Spleen (tissue), 11 donors: ENCODE measurements around the gene OCLN. TPM values are rescaled to one million over a fixed set of nuclear protein-coding genes. Genes with fewer than 3 reads are reported as not detected.
A peak's percentile ranks its signal among the peaks of the same experiment; 100 is the strongest.

Experiments used
- DNase-seq: peaks from one replicate; pipeline ENCODE4 v3.0.0-alpha.2; 2020
- H3K27ac ChIP-seq, 8 donors: fragments of 200-600 bp; sonication (generic) in 7 of 8; 1 replicate in 4 of 8; 2 replicates in 4 of 8; pipeline versions ENCODE4 v1.5.0 to v1.8.0; 2016 to 2021; ENCODE audit warnings: inconsistent platforms in 4 of 8, mild to moderate bottlenecking in 4 of 8, moderate library complexity in 1 of 8
- H3K27me3 ChIP-seq, 7 donors: fragments of 200-600 bp; sonication (generic) in 6 of 7; replicated peaks in 1 of 7; 1 replicate in 4 of 7; 2 replicates in 3 of 7; pipeline versions ENCODE4 v1.5.0 to v1.8.0; 2016 to 2021; ENCODE audit warnings: inconsistent platforms in 3 of 7, mild to moderate bottlenecking in 1 of 7
- H3K36me3 ChIP-seq, 6 donors: fragments of 200-600 bp; sonication (generic) in 5 of 6; 1 replicate in 4 of 6; 2 replicates in 2 of 6; pipeline versions ENCODE4 v1.5.0 to v1.8.0; 2016 to 2021; ENCODE audit warnings: inconsistent platforms in 2 of 6
- H3K4me1 ChIP-seq, 6 donors: fragments of 200-600 bp; sonication (generic) in 5 of 6; 1 replicate in 3 of 6; 2 replicates in 3 of 6; pipeline versions ENCODE4 v1.5.0 to v1.8.0; 2016 to 2021; ENCODE audit warnings: inconsistent platforms in 3 of 6
- H3K4me3 ChIP-seq, 8 donors: fragments of 200-600 bp; sonication (generic) in 7 of 8; 1 replicate in 4 of 8; 2 replicates in 4 of 8; pipeline versions ENCODE4 v1.5.0 to v1.8.0; 2016 to 2021; ENCODE audit warnings: inconsistent platforms in 4 of 8, mild to moderate bottlenecking in 4 of 8, moderate library complexity in 2 of 8
- H3K9me3 ChIP-seq, 8 donors: fragments of 200-600 bp; sonication (generic) in 7 of 8; 1 replicate in 4 of 8; 2 replicates in 4 of 8; pipeline versions ENCODE4 v1.5.0 to v1.8.0; 2016 to 2021; ENCODE audit warnings: inconsistent platforms in 4 of 8
- CTCF ChIP-seq, 11 experiments: fragments of 200-600 bp in 7 of 11; fragments of 450-650 bp in 4 of 11; sonication (generic) in 4 of 11; IDR thresholded peaks in 8 of 11; conservative IDR thresholded peaks in 3 of 11; 1 replicate in 7 of 11; 2 replicates in 4 of 11; pipeline versions ENCODE4 v1.4.0 to v1.8.0; 2016 to 2021; ENCODE audit warnings: antibody characterized with exemption in 11 of 11, inconsistent platforms in 4 of 11, mild to moderate bottlenecking in 1 of 11
- POLR2A ChIP-seq, 3 donors: fragments of 450-650 bp; IDR thresholded peaks; one replicate each; pipeline ENCODE4 v1.5.1; 2017; ENCODE audit warnings: antibody characterized with exemption in 3 of 3, mild to moderate bottlenecking in 1 of 3
- POLR2AphosphoS5 ChIP-seq, 3 donors: sonication (generic); formaldehyde crosslinking; IDR thresholded peaks; one replicate each; pipeline ENCODE4 v1.5.1; 2017; ENCODE audit warnings: antibody characterized with exemption in 3 of 3
- WGBS, 5 donors: extraction: QIAGEN DNeasy Blood & Tissue Kit in 3 of 5; methylation state at CpG; one replicate each; pipeline versions ENCODE4 v1.1.5 to v1.1.7; 2013 to 2018; 5-methylcytosine and 5-hydroxymethylcytosine counted together
- intact Hi-C: fragments of 100-400 bp; cut with DNase I; formaldehyde crosslinking; loops from one replicate; pipeline ENCODE4 v1.15.0; 2023; ENCODE audit warnings: low total_unique reads
- polyA plus RNA-seq, 3 donors: library from polyadenylated mRNA; stranded (reverse); fragments of 200-250 nt; gene quantifications; one replicate each; pipeline ENCODE4 v1.2.1, GENCODE V29; 2013
- total RNA-seq, 7 donors: library from RNA; depleted of rRNA in 3 of 7; stranded (reverse); fragments of >200 nt in 3 of 7; fragmentation: NEBNext Ultra II Directional in 4 of 7; extraction: Animal tissue kit (Norgen Biotek cat#: 25700) in 4 of 7; gene quantifications; one replicate each; pipeline versions ENCODE4 v1.1.0 to v1.2.1, GENCODE V29; 2016 to 2021
- donor health status: healthy with polysubstance abuse.
- donor health status: DM: no; HTN: no; CAD: no; lungs with moderate emphysema.
- donor health status: DM: no; HTN: no; CAD: no.
- donor health status: Bipolar disorder and iron deficiency.
- donor health status: healthy.
- donor health status: DM: no; HTN: no; CAD: no.
- donor health status: DM: yes; HTN: yes; CAD: no.

The OCLN gene
- total and polyA plus RNA-seq, 10 donors, result 0.60 to 10.6 (median 3.0) TPM

- no peak overlapping the region for H3K27ac ChIP-seq
Observed at GRCh38 chr5:69494452-69494851, 1.9 kb downstream of the OCLN start.

GRCh38 chr5:69497006-69497520 lies 4.5 kb downstream of the OCLN start:
- H3K4me1 ChIP-seq, result peaks cover 14 to 27% (median 24%) of the 10 kb centered on the region in 6 donors

More at GRCh38 chr5:69494452-69494851, 1.9 kb downstream of the OCLN start:
- peaks cover 14 to 33% (median 25%) of the 10 kb centered on the region in 6 donors for H3K4me1 ChIP-seq
- no peak for DNase-seq
- peak overlapping the region in 1 of 8 donors; percentile 85 for H3K4me3 ChIP-seq
- intact Hi-C loops, result no loop called here
- H3K9me3 ChIP-seq, result no peaks in the 10 kb centered on the region
- peaks cover 0 to 76% (median 32%) of the 10 kb centered on the region in 7 donors for H3K27me3 ChIP-seq
- TF ChIP-seq POLR2A (IDR thresholded peaks at IDR 0.05) (no peak), CTCF (IDR thresholded peaks at IDR 0.05 in 8 of 11, conservative IDR thresholded peaks at IDR 0.05 in 3 of 11) (no peak), POLR2AphosphoS5 (IDR thresholded peaks at IDR 0.05) (no peak)
- no peaks in the 10 kb centered on the region for H3K36me3 ChIP-seq
- 62 to 82% (median 75%) methylated on average over 8 of the region's 8 CpGs for WGBS, 5 donors

GRCh38 chr5:69498384-69498783 lies 5.8 kb downstream of the OCLN start:
- Histone ChIP-seq H3K9me3 (no peaks in the 10 kb centered on the region), H3K4me1 (peaks cover 6 to 14% (median 11%) of the 10 kb centered on the region in 6 donors), H3K36me3 (no peaks in the 10 kb centered on the region), H3K4me3 (no peak overlapping the region), H3K27me3 (peaks cover 0 to 85% (median 20%) of the 10 kb centered on the region in 7 donors), H3K27ac (no peak overlapping the region)
- 89 to 98% (median 96%) methylated on average over 3 of the region's 3 CpGs for WGBS, 5 donors
- intact Hi-C loops, result no loop called here
- TF ChIP-seq POLR2A (IDR thresholded peaks at IDR 0.05) (no peak), POLR2AphosphoS5 (IDR thresholded peaks at IDR 0.05) (no peak), CTCF (IDR thresholded peaks at IDR 0.05 in 8 of 11, conservative IDR thresholded peaks at IDR 0.05 in 3 of 11) (no peak)
- DNase-seq, result no peak

More at GRCh38 chr5:69497006-69497520, 4.5 kb downstream of the OCLN start:
- H3K27me3 ChIP-seq, result peaks cover 0 to 91% (median 33%) of the 10 kb centered on the region in 7 donors
- intact Hi-C loops, result no loop called here
- H3K9me3 ChIP-seq, result no peaks in the 10 kb centered on the region
- no peak overlapping the region for H3K4me3 ChIP-seq
- H3K27ac ChIP-seq, result no peak overlapping the region
- WGBS, 5 donors, result 52 to 82% (median 58%) methylated on average over 5 of the region's 5 CpGs
- no peaks in the 10 kb centered on the region for H3K36me3 ChIP-seq
- TF ChIP-seq POLR2AphosphoS5 (IDR thresholded peaks at IDR 0.05) (no peak), CTCF (IDR thresholded peaks at IDR 0.05 in 8 of 11, conservative IDR thresholded peaks at IDR 0.05 in 3 of 11) (no peak), POLR2A (IDR thresholded peaks at IDR 0.05) (no peak)
- no peak for DNase-seq

GRCh38 chr5:69502367-69502766 lies 9.8 kb downstream of the OCLN start:
- no peaks in the 10 kb centered on the region for H3K4me1 ChIP-seq
- H3K36me3 ChIP-seq, result no peaks in the 10 kb centered on the region
- TF ChIP-seq POLR2A (IDR thresholded peaks at IDR 0.05) (no peak), CTCF (IDR thresholded peaks at IDR 0.05 in 8 of 11, conservative IDR thresholded peaks at IDR 0.05 in 3 of 11) (no peak), POLR2AphosphoS5 (IDR thresholded peaks at IDR 0.05) (no peak)
- no peak overlapping the region for H3K4me3 ChIP-seq
- WGBS, 5 donors, result 72 to 81% (median 75%) methylated on average over 2 of the region's 2 CpGs
- no peak overlapping the region for H3K27ac ChIP-seq
- DNase-seq, result no peak
- H3K27me3 ChIP-seq, result peaks cover 0 to 51% (median 0%) of the 10 kb centered on the region in 7 donors
- intact Hi-C loops, result no loop called here
- no peaks in the 10 kb centered on the region for H3K9me3 ChIP-seq
